Fibroblast of peridontal ligament (primary cell): Measurements from ENCODE around the gene INPP5A.

Experiments
- DNase-seq: peaks from one replicate; pipeline ENCODE4 v3.0.0-alpha.2; 2010; ENCODE audit errors: extremely low read depth

The INPP5A gene

DNA sequence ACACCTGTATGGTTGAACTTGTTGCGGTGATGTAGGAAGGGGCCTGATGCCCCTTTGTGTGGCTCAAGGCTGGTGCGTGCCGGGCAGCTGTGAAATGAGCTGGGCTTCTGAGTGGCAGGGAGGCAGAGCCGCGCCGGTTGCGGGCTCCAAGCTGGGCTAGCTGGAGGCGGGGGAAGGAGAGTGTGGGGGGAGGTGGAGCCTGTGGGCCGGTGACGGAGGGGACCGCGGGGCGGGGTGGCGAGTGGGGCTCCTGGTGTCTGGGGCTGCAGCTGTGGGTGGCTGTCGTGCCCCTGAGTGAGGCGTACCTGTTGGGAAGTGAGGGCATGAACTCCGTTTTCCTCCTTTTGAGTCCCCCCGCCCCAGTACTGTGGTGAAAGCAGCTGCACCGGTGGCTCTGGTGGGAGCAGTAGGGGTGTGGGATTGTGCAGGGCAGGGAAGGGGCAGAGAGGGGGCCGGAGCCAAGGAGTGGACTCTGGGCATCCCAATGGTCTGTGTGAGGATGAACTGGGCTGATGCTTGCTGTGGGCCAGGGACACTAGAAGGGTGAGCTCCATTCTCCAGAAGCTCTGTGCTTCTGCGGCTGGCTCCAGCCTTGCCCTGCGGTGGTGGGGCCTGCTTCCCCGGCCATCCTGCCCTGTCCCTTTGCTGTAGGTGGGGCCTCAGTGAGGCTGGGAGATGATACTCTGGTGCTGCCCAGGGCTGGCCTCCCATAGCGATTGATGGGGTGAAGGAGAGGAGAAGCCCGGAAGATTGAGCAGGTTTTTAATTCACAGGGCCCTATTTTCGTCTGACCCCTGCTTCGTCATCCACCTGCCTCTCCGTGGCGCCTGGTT is 41.7 kb downstream of the INPP5A start:
- DNase-seq = no peak

DNA sequence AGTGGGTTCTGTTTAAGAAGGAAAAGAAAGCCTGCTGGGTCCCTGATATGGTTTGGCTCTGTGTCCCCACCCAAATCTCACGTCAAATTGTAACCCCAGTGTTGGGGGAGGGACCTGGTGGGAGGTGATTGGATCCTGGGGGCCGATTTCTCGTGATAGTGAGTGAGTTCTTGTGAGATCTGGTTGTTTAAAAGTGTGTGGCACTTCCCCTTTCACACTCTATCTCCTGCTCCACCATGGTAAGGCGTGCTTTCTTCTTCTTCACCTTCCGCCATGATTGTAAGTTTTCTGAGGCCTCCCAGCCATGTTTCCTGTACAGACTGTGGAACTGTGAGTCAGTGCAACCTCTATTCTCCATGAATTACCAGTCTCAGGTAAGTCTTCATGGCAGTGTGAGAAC is 42.6 kb downstream of the INPP5A start:
- DNase-seq = no peak

- DNase-seq = no peak
These were observed 43.0 kb downstream of the INPP5A start for GRCh38 chr10:132580617-132581016.

DNA sequence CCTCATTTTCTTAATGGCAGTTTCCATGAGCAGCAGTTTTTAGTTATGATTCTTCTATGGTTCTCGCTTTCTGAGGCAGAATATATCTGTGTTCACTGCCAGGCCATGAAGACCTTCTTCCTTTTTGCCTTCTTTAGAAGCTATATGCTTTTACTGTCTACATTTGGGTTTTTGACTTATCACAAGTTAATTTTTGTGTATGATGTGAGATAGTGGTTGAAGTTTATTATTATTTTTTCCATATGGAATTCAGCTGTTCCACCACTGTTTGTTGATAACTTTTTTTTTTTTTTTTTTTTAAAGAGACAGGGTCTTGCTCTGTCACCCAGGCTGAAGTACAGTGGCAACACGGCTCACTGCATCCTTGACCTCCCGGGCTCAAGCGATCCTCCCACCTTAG is 44.5 kb downstream of the INPP5A start:
- no peak for DNase-seq

- no peak for DNase-seq
These were observed 45.2 kb downstream of the INPP5A start for GRCh38 chr10:132582771-132583170.

DNA sequence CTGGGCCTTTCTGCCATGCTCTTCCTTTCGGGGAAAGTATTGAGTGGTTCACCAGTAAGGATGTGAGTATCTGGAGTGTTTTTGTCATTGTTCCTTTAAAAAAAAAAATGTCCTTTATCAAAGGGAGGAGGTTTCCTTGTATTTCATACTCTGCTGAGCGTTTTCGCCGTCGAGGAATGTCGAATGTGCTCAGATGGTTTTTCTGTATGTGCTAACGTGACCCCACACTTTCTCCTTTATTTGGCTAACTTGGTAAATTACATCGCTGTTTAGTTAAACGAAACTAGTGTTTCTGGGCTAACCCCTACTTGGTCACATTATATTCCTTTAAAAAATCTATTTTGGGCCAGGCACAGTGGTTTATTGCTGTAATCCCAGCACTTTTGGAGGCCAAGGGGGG is 45.9 kb downstream of the INPP5A start:
- DNase-seq = no peak

DNA sequence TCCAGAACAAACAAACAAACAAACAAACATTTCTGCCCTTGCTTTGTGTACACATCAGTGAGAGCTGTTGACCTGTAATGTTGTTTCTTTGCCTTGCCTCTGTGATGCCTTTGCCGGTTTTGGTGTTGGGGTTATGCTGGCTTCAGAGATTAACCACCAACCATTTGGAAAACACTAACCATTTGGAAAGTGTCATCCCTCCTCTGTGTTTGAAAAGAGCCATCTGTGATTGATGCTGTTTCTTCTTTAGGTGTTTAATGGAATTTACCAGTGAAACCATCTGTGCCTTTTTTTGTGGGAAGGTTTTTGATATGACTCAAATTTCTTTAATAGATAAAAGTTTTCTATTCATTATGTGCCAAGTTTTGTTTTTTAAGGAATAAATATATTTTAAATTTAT is 46.5 kb downstream of the INPP5A start:
- DNase-seq = no peak

GRCh38 chr10:132585732-132586722 is 48.4 kb downstream of the INPP5A start:
- no peak for DNase-seq

- no peak for DNase-seq
These were observed 49.2 kb downstream of the INPP5A start for GRCh38 chr10:132586739-132587138.

- DNase-seq = no peak
These were observed 49.6 kb downstream of the INPP5A start for GRCh38 chr10:132587175-132587574.

DNA sequence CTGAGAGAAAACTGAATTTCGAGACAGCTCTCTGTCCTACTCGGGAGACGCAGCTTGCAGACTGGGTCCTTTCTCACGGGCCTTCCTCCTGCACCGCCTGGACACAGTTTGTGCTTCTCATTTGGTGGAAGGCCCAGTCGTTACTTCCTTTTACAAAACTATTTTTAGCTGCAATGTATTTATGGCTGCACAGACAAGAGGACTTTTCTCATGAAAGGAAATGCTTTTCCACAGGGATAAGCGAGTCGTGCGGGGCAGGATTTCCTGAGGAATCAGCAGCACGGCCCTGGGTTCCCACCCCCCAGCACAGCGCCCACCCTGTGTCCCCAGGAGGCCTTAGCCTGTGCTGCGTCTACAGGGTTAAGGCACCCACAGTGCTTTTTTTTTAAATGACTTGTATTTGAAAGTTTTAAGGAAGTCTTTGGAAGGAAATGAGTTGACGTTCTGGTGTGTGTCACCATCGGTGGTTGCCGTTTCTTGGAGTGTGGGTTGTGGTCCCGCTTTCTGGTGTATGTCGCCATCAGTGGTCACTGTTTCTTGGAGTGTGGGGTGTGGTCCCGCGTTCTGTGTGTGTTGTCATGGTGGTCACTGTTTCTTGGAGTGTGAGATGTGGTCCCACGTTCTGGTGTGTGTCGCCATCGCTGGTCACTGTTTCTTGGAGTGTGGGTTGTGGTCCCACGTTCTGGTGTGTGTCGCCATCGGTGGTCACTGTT is 50.9 kb downstream of the INPP5A start:
- DNase-seq = no peak

DNA sequence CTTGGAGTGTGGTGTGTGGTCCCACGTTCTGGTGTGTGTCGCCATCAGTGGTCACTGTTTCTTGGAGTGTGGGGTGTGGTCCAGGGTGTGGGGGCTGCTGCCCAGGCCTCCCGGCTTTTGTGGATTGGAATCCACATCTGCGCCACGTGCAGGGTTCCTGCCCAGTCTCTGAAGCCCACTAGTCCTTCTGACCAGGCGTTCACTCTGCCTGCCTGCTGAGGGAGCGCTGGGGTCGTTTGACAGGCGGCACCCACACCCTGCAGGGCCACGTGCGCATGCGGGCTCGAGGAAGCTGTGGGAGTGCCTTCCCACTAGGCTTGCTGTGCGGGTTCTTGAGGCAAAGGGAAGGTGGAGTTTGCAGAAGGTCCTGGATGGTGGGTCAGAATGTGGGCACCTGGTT is 51.4 kb downstream of the INPP5A start:
- no peak for DNase-seq

DNA sequence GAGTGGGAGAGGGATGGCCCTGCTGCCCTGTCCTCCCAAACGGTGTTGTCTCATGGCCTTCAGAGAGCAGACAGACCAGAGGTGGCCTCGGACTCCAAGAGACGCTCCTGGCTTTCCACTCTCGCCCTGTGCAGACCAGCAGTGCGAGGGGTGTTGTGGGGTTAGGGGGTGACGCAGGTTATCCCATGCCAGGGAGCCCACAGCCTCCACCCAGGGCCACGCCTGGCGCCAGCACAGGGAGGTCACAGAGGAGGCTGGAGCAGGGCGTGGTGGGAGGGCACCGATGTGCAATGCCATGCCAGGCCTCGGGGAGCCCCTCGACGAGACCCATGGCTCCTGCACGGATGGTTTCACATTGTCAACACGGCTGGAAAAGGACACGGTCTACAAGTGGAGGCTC is 52.1 kb downstream of the INPP5A start:
- no peak for DNase-seq

DNA sequence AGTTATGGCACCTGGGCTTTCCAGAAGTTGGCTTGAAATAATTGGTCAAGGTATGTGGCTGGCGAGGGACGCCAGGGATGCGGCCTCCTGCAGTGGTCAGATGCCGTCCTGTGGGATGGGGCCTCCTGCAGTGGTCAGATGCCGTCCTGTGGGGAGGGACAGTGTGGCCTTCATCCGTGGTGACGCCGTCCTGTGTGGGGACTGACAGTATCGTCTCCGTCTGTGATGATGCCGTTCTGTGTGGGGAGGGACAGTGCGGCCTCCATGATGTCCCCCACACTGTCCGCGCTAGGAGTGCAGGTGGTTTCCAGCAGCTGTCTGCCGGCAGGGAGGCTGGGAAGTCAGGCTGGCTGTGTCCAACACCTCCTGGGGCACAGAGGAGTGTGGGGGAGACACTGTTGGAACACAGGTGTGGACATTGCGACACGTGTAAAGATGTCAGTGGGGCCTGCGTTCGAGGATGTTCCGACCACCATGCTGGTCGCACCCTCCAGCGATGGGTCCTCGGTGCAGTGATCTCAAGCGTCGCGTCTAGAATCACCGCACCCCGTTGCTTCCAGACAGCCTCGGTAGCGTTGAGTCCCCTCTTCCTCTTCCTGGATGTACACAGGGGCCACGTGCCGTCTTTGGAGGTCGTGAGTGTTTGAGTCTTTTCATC is 52.6 kb downstream of the INPP5A start:
- no peak for DNase-seq

- DNase-seq = no peak
These were observed 53.1 kb downstream of the INPP5A start for GRCh38 chr10:132590752-132591121.

- DNase-seq = peak; percentile 22
These were observed 53.8 kb downstream of the INPP5A start for GRCh38 chr10:132591166-132591971.

- DNase-seq = no peak
These were observed 55.3 kb downstream of the INPP5A start for GRCh38 chr10:132592790-132593383.

- peak; percentile 37 for DNase-seq
These were observed 55.8 kb downstream of the INPP5A start for GRCh38 chr10:132593389-132593788.

GRCh38 chr10:132593900-132594876 is 56.6 kb downstream of the INPP5A start:
- no peak for DNase-seq
